ENCODE results near the gene MRTO4. TPM values are rescaled to one million over a fixed set of nuclear protein-coding genes. Genes with fewer than 3 reads are reported as not detected.
"Not testable (repeated sequence)": the region's sequence is repeated elsewhere in the genome, so short reads cannot be mapped to it uniquely, and the experiment has no call there.

MRTO4 gene
- total RNA-seq, 2 donors from 2014 or later = 20.3 to 24.3 TPM

DNA sequence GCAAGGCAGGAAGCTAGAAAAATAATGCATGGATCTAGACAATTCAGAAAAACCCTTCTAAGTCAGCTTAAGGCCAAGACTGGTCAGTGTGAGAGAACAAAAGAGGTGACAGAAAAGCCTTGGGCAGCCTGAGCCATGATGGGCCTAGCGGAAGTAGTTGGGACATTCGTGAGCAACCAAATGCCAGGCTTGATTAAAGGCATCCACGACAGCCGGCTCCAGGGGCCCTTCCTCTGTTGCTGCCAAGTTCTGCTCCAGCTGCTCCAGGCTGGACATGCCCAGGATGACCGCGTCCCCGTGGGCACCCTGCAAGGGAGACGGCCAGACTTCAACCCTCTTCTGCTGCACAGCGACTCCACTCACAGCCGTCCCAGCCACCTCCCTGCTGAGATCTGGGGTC lies 52.5 kb downstream of the MRTO4 start:
- intact Hi-C loops (cut with DNase I); DNase-seq (ENCODE audit: low spot score): not testable (repeated sequence)

DNA sequence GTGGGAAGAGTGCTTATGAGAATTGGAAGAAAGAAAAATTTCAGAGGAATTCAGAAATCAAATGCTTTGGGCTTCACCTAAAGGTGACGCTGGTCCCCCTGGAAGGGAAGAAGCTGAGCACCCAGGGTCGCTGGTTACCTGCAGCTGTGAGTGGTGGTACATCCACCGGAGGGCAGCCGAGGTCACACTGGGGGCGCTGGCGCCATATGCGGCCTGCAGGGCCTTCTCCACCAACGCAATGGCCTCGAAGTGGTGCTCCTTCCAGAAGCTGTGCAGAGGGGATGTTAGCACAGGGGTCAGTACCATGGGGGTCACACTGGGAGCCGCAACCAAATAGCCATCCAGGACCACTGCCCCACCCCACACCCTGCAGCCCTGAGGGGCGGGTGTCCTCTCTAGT lies 54.3 kb downstream of the MRTO4 start:
- no peak for DNase-seq (ENCODE audit: low spot score)
- intact Hi-C loops (cut with DNase I) = no loop called here

DNA sequence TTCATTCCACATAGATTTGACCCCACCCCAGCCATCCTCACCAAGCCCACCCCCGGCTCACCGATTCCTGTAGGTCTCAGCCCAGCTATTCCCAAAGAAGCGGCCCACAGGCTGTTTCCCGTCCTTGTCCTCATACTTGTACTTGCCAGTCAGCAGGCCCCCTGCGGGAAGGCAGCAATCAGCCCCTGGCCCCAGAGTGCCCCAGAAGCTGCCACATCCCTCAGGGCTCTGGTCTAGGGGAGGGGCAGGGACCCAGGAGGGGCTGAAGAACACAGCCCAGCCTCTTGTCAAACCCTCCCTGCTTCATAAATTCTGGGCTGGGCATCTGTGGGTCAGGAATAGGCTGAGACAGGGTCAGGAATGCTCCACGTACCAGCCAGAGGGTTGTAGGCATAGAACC lies 55.3 kb downstream of the MRTO4 start:
- no peak for DNase-seq (ENCODE audit: low spot score)
- intact Hi-C loops (cut with DNase I) = no loop called here

DNA sequence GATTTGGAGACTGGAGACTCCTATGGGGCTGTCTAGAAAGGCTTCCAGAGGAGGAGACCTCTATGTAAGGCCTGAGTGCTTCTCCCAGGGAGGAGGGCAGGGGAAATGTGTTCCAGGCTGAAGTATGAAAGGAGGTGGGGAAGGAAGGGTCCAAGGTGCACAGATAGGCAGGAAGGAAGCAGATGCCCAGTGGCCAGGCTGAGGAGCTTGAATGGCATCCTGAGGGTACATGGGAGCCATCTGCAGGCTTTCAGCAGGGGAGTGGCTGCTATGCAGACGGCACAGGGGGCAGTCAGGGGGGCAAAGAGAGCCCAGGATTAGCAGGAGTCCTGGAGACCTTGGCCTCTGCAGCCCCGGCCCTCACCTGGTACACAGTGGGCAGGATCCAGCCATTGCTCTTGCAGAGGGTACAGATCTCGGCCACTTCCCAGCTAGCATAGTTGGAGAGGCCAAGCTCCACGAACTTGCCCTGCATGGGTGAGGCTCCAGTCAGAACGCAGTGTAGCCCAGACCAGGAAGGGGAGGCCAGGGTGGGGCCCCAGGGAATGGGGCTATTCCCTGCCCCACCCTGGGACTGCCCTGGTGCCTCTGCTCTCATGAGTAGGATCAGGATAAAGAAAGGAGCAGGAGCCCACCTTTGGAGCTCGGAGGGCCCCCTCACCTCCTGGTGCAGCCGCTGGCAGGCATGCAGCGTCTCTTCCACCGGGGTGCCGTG lies 56.3 kb downstream of the MRTO4 start:
- no peak for DNase-seq (ENCODE audit: low spot score)
- intact Hi-C loops (cut with DNase I) = no loop called here

DNA sequence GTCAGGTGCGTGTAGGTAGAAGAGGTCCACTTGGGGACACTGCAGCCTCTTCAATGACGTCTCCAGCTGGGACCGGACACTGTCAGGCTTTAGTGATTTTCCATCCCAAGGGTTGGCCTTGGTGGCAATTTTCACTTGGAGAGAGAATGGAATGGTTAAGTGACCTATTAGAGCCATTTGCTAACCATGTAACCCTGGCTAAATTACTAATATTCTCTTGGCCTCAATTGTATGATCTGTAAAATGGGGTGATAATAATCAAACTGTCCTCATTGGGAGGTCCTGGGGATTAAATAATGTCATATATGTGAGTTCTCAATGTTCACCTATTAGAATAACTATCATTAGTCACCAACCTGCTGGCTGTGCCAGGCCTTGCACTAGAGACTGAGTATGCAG lies 56.9 kb downstream of the MRTO4 start:
- intact Hi-C loops (cut with DNase I) = no loop called here
- no peak for DNase-seq (ENCODE audit: low spot score)

DNA sequence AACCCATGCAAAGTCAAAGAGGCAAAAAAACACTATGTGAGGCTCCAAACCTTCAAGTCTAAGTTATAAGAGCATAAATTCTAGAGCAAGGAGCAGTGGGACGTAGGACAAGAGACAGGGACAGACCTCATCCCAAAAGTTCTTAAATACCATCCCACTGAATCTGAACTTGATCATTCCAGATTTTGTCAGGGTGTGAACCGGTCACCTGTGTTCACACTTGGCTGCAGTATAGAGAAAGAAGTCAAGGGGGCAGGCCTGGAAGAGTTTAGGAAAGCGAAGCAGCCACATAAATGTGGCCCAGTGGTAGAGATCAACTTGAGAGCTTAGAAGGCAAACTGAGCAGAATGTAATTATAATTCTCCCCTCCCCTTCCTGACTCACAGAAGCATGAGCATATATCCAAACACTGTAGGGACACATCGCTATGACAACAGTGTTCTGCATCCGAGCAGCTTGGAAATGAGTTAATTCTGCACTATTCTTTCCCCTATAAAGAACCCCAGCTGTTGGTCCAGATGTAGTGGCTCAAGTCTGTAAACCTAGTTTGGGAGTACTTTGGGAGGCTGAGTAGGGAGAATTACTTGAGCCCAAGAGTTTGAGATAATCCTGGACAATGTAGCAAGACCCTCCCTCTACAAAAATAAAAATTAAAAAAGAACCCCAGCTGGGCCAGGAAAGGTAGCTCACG lies 57.7 kb downstream of the MRTO4 start:
- peak; percentile 22 for DNase-seq (ENCODE audit: low spot score)
- intact Hi-C loops (cut with DNase I) = no loop called here

Other genes with a start within 250 kb of the MRTO4 start
- 100 to 1,000 TPM; 111 to 120 TPM for gene UBR4, start 41.5 kb upstream of the MRTO4 start, total RNA-seq
- gene EMC1, start 281 bp upstream of the MRTO4 start, total RNA-seq = 10 to 100 TPM; 31.8 to 32.0 TPM
- gene AKR7A3, start 37.0 kb downstream of the MRTO4 start, total RNA-seq = under 1 TPM; 0.67 to 0.69 TPM
- 10 to 100 TPM; 18.8 to 29.9 TPM for gene AKR7A2, start 60.3 kb downstream of the MRTO4 start, total RNA-seq
- gene SLC66A1, start 60.5 kb downstream of the MRTO4 start, total RNA-seq = 1 to 10 TPM; 7.4 to 8.2 TPM
- gene CAPZB, start 233.7 kb downstream of the MRTO4 start, total RNA-seq = 100 to 1,000 TPM; 255 to 277 TPM

Data from posterior vena cava (tissue), 2 donors.